C4-2B (cell line): Measurements from ENCODE around the gene MRPL24.

ENCODE experiments used
- CTCF ChIP-seq: fragments of 450-650 bp; conservative IDR thresholded peaks from 2 replicates; pipeline ENCODE4 v1.5.1; 2017; ENCODE audit warnings: mild to moderate bottlenecking
- ZFX ChIP-seq: fragments of 450-650 bp; IDR thresholded peaks from 2 replicates; pipeline ENCODE4 v1.6.1; 2017

- TF ChIP-seq CTCF (no peak), ZFX (no peak)
Observed at GRCh38 chr1:156740237-156740740, 599 bp downstream of the MRPL24 start.
